ENCODE measurements around the gene ADGRD1. TPM values are rescaled to one million over a fixed set of nuclear protein-coding genes. Genes with fewer than 3 reads are reported as not detected.

The ADGRD1 gene
- total RNA-seq, 1 donor from 2014 or later, result 4.0 TPM

DNA sequence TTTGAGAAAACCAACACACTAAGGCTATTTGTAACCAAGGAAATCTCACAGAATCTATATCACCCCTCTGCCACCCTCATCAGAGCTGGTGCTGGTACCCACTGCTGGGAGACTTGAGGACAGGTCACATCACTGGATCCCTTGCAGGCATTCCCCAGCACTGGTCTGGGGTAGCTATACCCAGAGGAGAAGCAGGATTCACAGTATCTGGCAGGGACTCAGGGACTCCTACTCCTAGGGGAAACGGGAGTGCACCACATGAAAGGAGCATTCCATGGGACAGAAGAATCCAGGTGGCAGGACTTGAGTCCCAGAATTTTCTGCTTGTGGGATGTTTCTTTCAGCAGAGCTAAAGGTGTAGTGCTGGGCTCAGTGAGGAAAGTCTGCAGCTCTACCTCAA, 223.2 kb downstream of the ADGRD1 start:
- no peak for DNase-seq (ENCODE audit: low spot score, unreplicated experiment)
- no peak overlapping the region for H3K27ac Mint-ChIP-seq
- no peaks in the 10 kb centered on the region for H3K36me3 Mint-ChIP-seq (ENCODE audit: insufficient read depth)
- TF ChIP-seq, protein P1, sequence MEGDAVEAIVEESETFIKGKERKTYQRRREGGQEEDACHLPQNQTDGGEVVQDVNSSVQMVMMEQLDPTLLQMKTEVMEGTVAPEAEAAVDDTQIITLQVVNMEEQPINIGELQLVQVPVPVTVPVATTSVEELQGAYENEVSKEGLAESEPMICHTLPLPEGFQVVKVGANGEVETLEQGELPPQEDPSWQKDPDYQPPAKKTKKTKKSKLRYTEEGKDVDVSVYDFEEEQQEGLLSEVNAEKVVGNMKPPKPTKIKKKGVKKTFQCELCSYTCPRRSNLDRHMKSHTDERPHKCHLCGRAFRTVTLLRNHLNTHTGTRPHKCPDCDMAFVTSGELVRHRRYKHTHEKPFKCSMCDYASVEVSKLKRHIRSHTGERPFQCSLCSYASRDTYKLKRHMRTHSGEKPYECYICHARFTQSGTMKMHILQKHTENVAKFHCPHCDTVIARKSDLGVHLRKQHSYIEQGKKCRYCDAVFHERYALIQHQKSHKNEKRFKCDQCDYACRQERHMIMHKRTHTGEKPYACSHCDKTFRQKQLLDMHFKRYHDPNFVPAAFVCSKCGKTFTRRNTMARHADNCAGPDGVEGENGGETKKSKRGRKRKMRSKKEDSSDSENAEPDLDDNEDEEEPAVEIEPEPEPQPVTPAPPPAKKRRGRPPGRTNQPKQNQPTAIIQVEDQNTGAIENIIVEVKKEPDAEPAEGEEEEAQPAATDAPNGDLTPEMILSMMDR (IDR thresholded peaks at IDR 0.05; ENCODE audit: unreplicated experiment), result no peak
- H3K9me3 Mint-ChIP-seq (ENCODE audit: low read depth), result peaks cover 13% of the 10 kb centered on the region
- H3K4me1 Mint-ChIP-seq (ENCODE audit: low read depth), result no peaks in the 10 kb centered on the region
- H3K4me3 Mint-ChIP-seq (ENCODE audit: low read depth), result no peak overlapping the region
- H3K27me3 Mint-ChIP-seq, result peaks cover 35% of the 10 kb centered on the region

DNA sequence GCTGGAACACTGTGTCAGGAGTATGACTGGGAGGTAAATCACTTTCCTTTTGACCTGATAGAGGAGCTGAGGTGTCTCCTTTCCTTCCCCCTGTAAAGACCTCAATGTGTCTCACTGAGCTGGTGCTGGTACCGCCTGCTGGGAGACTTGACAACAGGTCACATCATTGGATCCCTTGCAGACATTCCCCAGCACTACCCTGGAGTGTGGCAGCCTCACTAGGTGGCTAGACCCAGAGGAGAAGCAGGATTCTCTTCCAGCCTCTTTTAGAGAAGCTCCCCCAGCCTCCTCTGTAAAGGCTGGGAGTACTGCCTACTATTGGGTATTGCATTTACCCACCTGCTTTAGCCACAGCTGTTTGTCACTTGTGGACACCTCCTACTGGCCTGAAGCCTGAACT, 223.9 kb downstream of the ADGRD1 start:
- H3K9me3 Mint-ChIP-seq (ENCODE audit: low read depth), result peaks cover 13% of the 10 kb centered on the region
- no peak overlapping the region for H3K4me3 Mint-ChIP-seq (ENCODE audit: low read depth)
- DNase-seq (ENCODE audit: low spot score, unreplicated experiment), result no peak
- TF ChIP-seq, protein P1 (IDR thresholded peaks at IDR 0.05; ENCODE audit: unreplicated experiment), result no peak
- H3K27ac Mint-ChIP-seq, result no peak overlapping the region
- no peaks in the 10 kb centered on the region for H3K36me3 Mint-ChIP-seq (ENCODE audit: insufficient read depth)
- H3K4me1 Mint-ChIP-seq (ENCODE audit: low read depth), result no peaks in the 10 kb centered on the region
- H3K27me3 Mint-ChIP-seq, result peaks cover 32% of the 10 kb centered on the region

DNA sequence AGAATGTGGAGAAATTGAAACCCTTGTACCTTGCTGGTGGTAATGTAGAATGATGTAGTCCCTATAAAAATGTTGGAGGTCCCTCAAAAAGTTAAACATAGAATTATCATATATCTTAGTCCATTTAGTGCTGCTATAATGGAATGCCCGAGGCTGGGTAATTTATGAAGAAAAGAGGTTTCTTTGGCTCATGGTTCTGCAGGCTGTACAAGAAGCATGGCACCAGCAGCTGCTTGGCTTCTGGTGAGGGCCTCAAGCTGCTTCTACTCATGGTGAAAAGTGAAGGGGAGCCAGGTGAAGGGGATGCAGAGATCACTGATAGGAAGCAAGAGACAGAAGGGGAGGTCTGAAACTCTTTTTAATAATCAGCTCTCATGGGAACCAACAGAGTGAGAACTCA, 233.9 kb downstream of the ADGRD1 start:
- no peak overlapping the region for H3K27ac Mint-ChIP-seq
- no peaks in the 10 kb centered on the region for H3K36me3 Mint-ChIP-seq (ENCODE audit: insufficient read depth)
- peaks cover 15% of the 10 kb centered on the region for H3K9me3 Mint-ChIP-seq (ENCODE audit: low read depth)

DNA sequence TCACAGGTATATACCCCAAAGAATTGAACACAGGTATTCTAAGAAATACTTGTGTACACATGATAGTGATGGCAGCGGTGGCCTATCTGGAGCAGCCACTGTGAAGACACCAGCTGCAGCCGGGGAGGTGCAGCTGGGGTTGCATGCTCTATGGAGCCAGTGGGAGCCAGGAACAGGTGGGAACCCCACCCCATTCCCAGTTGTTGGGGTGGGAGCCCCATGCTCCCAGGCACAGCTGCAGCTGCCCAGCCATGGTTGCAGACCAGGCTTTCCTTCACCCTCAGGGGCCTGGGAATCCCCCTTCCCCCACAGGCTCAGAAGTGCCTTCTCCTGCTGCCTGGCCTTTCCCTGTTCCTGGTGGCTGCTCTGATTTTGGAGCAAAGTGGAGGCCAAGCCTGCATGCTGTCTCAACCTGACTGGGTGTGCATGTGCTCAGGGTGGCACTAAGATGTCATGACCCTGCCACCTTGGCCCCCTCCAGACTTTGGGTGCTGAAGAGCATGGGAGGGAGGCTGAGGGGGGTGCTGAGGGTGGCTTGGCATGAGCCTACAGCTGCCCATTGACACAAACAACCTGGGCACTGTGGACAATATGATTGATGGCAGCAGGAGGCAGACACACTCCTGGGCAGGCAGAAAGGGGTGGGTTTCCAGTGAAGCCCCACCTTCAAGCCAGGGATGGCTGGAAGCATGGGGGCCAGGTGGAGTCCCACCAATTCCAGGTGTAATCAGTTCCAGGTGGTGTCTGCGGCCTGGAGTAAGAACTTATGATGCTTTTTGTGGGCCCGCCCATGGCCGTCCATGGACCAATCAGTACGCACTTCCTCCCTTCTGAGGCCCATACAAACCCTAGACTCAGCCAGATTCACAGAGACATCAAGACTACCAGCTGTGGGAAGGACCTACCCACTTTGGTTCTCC, 234.7 kb downstream of the ADGRD1 start:
- Mint-ChIP-seq H3K4me1 (ENCODE audit: low read depth) (no peaks in the 10 kb centered on the region), H3K9me3 (ENCODE audit: low read depth) (peaks cover 14% of the 10 kb centered on the region), H3K27ac (no peak overlapping the region), H3K4me3 (ENCODE audit: low read depth) (no peak overlapping the region), H3K27me3 (peaks cover 23% of the 10 kb centered on the region), H3K36me3 (ENCODE audit: insufficient read depth) (no peaks in the 10 kb centered on the region)
- no peak for DNase-seq (ENCODE audit: low spot score, unreplicated experiment)
- TF ChIP-seq, protein P1 (IDR thresholded peaks at IDR 0.05; ENCODE audit: unreplicated experiment), result no peak

More for the DNA sequence above, 233.9 kb downstream of the ADGRD1 start:
- DNase-seq (ENCODE audit: low spot score, unreplicated experiment), result no peak
- Mint-ChIP-seq H3K4me3 (ENCODE audit: low read depth) (no peak overlapping the region), H3K27me3 (peaks cover 15% of the 10 kb centered on the region), H3K4me1 (ENCODE audit: low read depth) (no peaks in the 10 kb centered on the region)
- TF ChIP-seq, protein P1 (IDR thresholded peaks at IDR 0.05; ENCODE audit: unreplicated experiment), result no peak

DNA sequence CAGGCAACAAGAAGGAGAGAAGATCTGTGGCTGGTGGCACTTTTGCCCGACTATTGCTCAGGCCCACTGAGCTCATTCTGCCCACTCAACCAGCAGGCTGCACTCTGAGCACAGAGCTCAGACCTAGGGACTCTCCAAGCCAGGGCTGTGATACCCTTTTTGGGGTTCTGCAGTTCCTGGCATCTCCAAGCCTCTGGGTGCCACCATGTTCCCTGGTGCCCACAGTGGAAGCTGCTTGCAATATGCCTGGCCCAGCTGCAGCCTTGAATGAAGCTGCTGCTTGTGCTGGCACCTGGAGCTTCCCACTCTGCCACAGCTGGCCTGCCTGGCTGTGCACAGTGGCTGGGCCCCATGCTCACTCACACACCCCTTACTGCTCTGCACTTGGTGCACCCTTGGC, 236.1 kb downstream of the ADGRD1 start:
- Mint-ChIP-seq H3K36me3 (ENCODE audit: insufficient read depth) (no peaks in the 10 kb centered on the region), H3K4me3 (ENCODE audit: low read depth) (no peak overlapping the region), H3K27ac (no peak overlapping the region), H3K9me3 (ENCODE audit: low read depth) (peaks cover 8% of the 10 kb centered on the region), H3K4me1 (ENCODE audit: low read depth) (no peaks in the 10 kb centered on the region), H3K27me3 (peaks cover 29% of the 10 kb centered on the region)
- TF ChIP-seq, protein P1 (IDR thresholded peaks at IDR 0.05; ENCODE audit: unreplicated experiment), result no peak
- DNase-seq (ENCODE audit: low spot score, unreplicated experiment), result no peak
